ENCODE results near the gene CGA. TPM values are rescaled to one million over a fixed set of nuclear protein-coding genes. Genes with fewer than 3 reads are reported as not detected.
A peak's percentile ranks its signal among the peaks of the same experiment; 100 is the strongest.
"Not testable (repeated sequence)": the region's sequence is repeated elsewhere in the genome, so short reads cannot be mapped to it uniquely, and the experiment has no call there.

Gene CGA
- 1 to 10 TPM in 5 of 6 experiments, under 1 TPM in 1; 0.78 to 1.5 (median 1.1) TPM for total RNA-seq (2021; fragmentation: NEBNext Ultra II Directional; extraction: Animal tissue kit (Norgen Biotek cat#: 25700))
- long read RNA-seq, partial matches to known transcripts: 0 of 1 reads
- long read RNA-seq, other reads (novel, unspliced or antisense): 0 of 1 reads

DNA sequence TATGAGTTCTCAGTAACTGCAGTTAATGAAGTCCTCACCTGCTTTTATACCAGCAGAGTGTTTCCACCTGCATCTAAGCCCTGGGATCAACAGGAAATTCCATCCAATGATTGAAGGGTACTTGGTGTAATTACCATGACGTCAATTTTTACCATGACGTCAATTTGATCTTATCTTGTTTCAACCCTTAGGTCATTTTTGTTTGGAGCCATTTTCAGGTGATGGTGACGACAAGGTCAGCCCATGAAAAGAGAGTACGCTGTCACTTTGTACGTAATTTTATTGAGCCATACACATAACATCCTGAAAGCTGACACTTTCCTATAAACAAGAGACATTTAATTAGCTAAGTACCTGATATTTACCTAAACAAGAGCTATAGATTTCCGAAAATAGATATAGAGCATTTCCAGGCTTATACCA, at the start of gene CGA:
Gene CGA, minus strand, starts transcription at position 20 of the 423 bp plus-strand sequence. CDS start 6,906 bp downstream, outside the sequence.
- Mint-ChIP-seq H3K27ac (peak within 1 kb of the TSS; percentile 72), H3K4me3 (peak within 1 kb of the TSS; percentile 44), H3K27me3 (ENCODE audit: insufficient read depth) (peaks cover 3% of the 10 kb centered on the region), H3K4me1 (ENCODE audit: low read depth) (peaks cover 49% of the 10 kb centered on the region), H3K36me3 (ENCODE audit: low read depth) (no peaks in the 10 kb centered on the region), H3K9me3 (no peaks in the 10 kb centered on the region)
- TF ChIP-seq, protein P1, sequence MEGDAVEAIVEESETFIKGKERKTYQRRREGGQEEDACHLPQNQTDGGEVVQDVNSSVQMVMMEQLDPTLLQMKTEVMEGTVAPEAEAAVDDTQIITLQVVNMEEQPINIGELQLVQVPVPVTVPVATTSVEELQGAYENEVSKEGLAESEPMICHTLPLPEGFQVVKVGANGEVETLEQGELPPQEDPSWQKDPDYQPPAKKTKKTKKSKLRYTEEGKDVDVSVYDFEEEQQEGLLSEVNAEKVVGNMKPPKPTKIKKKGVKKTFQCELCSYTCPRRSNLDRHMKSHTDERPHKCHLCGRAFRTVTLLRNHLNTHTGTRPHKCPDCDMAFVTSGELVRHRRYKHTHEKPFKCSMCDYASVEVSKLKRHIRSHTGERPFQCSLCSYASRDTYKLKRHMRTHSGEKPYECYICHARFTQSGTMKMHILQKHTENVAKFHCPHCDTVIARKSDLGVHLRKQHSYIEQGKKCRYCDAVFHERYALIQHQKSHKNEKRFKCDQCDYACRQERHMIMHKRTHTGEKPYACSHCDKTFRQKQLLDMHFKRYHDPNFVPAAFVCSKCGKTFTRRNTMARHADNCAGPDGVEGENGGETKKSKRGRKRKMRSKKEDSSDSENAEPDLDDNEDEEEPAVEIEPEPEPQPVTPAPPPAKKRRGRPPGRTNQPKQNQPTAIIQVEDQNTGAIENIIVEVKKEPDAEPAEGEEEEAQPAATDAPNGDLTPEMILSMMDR (IDR thresholded peaks at IDR 0.05): no peak
- no peak for DNase-seq

DNA sequence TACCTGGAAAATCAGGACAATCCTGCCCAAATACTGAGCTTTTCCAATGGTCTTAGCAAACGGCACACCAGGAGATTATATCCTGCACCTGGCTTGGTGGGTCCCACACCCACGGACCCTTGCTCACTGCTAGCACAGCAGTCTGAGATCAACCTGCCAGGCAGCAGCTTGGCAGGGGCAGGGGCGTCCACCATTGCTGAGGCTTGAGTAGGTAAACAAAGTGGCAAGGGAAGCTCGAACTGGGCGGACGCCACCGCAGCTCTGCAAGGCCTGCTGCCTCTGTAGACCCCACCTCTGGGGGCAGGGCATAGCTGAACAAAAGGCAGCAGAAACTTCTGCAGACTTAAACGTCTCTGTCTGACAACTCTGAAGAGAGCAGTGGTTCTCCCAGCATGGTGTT, 45.0 kb upstream of the CGA start:
- not testable (repeated sequence) for H3K36me3 Mint-ChIP-seq (ENCODE audit: low read depth); H3K4me1 Mint-ChIP-seq (ENCODE audit: low read depth); H3K9me3 Mint-ChIP-seq; H3K27ac Mint-ChIP-seq; H3K4me3 Mint-ChIP-seq; DNase-seq
- peaks cover 16% of the 10 kb centered on the region for H3K27me3 Mint-ChIP-seq (ENCODE audit: insufficient read depth)

DNA sequence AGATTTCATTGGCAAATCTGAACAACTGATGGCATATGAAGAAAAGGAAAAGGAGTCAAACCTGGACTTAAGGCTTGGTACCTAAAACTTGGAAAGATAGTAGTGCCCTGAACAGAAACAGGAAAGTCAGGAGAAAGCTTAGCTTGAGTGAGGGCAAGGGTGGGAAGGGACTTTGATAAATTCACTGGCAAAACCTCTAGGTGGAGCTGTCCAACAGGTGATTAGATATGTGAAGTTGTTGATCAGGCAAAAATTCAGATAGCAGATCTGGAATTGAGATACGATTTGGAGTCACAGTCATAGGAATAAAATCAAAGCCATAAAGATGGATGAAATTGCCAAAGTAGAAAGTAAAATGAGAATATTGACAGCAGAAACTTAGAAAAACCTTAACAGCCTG, 44.3 kb upstream of the CGA start:
- Mint-ChIP-seq H3K27me3 (ENCODE audit: insufficient read depth) (peaks cover 16% of the 10 kb centered on the region), H3K4me3 (no peak overlapping the region), H3K9me3 (peaks cover 5% of the 10 kb centered on the region), H3K27ac (no peak overlapping the region), H3K4me1 (ENCODE audit: low read depth) (peaks cover 6% of the 10 kb centered on the region; the same call in 1 of the 2 replicates), H3K36me3 (ENCODE audit: low read depth) (no peaks in the 10 kb centered on the region)
- TF ChIP-seq, protein P1 (IDR thresholded peaks at IDR 0.05): peak; percentile 87
- DNase-seq: peak; percentile 52

DNA sequence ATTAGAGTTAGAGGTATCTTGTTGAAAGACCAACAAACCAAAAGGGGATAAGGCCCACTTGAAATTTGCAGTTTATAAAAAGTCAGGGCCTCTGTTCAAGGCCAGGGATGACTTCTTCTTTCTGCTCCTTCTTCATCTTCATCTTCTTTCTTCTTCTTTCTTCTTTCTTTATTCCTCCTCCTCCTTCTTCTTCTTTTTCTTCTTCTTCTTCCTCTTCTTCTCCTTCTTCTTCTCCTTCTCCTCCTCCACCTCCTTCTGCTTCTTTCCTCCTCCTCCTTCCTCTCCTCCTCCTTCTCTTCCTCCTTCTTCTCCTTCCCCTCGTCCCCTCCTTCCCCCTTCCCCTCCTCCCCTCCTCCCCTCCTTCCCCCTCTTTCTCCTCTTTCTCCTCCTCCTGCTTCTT, 42.1 kb upstream of the CGA start:
- Mint-ChIP-seq H3K4me1 (ENCODE audit: low read depth) (peaks cover 6% of the 10 kb centered on the region; the same call in 1 of the 2 replicates), H3K27ac (no peak overlapping the region), H3K27me3 (ENCODE audit: insufficient read depth) (peaks cover 13% of the 10 kb centered on the region), H3K36me3 (ENCODE audit: low read depth) (no peaks in the 10 kb centered on the region), H3K9me3 (no peaks in the 10 kb centered on the region), H3K4me3 (no peak overlapping the region)
- DNase-seq: no peak
- TF ChIP-seq, protein P1 (IDR thresholded peaks at IDR 0.05): no peak

DNA sequence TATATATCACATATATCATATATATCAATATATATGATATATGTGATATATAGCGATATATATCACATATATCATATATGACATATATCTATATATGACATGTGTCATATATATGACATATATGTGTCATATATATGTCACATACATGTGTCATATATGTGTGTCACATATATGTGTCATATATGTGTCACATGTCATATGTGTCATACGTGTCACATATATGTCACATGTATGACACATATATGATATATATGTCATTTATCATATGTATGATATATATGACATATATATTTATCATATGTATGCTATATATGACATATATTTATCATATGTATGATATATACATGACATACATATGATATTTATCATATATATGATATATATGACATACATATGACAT, 32.8 kb upstream of the CGA start:
- no peaks in the 10 kb centered on the region for H3K36me3 Mint-ChIP-seq (ENCODE audit: low read depth)

DNA sequence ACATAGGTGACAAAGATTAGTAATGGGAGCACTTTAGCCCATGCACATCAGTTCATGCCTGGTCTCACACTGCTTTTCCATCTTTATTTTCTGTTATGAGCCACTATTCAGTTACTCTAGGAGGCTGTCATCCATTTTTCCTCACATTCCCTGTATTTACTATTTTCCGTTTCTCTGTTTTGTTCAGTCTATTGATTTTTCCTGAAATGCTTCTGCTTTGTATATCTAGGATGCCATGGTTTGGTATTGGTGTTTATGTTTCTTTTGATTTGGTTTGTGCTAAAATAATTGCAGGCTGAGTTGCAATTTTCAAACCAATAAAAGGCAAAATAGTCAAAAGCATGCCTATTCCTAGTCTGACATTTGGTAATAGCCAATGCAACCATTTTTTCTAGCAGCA, 31.6 kb upstream of the CGA start:
- Mint-ChIP-seq H3K9me3 (0 out of 2 replicates have a peak, but pooled peaks cover 3% of the 10 kb centered on the region), H3K4me3 (no peak overlapping the region), H3K4me1 (ENCODE audit: low read depth) (no peaks in the 10 kb centered on the region), H3K27ac (no peak overlapping the region), H3K27me3 (ENCODE audit: insufficient read depth) (no peaks in the 10 kb centered on the region), H3K36me3 (ENCODE audit: low read depth) (no peaks in the 10 kb centered on the region)
- TF ChIP-seq, protein P1 (IDR thresholded peaks at IDR 0.05): no peak
- DNase-seq: no peak

More for the DNA sequence above, 32.8 kb upstream of the CGA start:
- no peak overlapping the region for H3K4me3 Mint-ChIP-seq
- no peaks in the 10 kb centered on the region for H3K4me1 Mint-ChIP-seq (ENCODE audit: low read depth)
- no peak overlapping the region for H3K27ac Mint-ChIP-seq
- no peak for DNase-seq
- H3K9me3 Mint-ChIP-seq: 0 out of 2 replicates have a peak, but pooled peaks cover 3% of the 10 kb centered on the region
- TF ChIP-seq, protein P1 (IDR thresholded peaks at IDR 0.05): no peak
- H3K27me3 Mint-ChIP-seq (ENCODE audit: insufficient read depth): no peaks in the 10 kb centered on the region

Measured in HFFc6 (cell line).